GM10248 (cell line): ENCODE data around the gene NEK11.

Experiments
- CTCF ChIA-PET: fragments of 300-600 bp; sonication (Branson Sonifier 250); formaldehyde crosslinking; extraction: SDS; loops from one replicate; lab custom pipeline; 2021; ENCODE audit warnings: antibody characterized with exemption; lab: Yijun Ruan, JAX
- POLR2A ChIA-PET: fragments of 350-650 bp; sonication (Branson Sonifier 250); formaldehyde crosslinking; extraction: SDS; loops from one replicate; lab custom pipeline; 2020; ENCODE audit warnings: antibody characterized with exemption; lab: Yijun Ruan, JAX
- DNase-seq: peaks from one replicate; pipeline ENCODE4 v3.0.0; 2012; ENCODE audit errors: extremely low spot score
- CTCF ChIP-seq: IDR thresholded peaks from 2 replicates; pipeline ENCODE4 v1.5.1; 2012; ENCODE audit warnings: mild to moderate bottlenecking, low read depth; ENCODE audit errors: extremely low read depth, missing control alignments, control extremely low read depth

Gene NEK11

GRCh38 chr3:131279577-131279976 lies 252.9 kb downstream of the NEK11 start:
- ChIA-PET POLR2A (no interaction called here), CTCF (interaction anchor here (0.9 kb wide), 2 partner anchors 10 to 11 kb away, joined by 3 read pairs; no protein-coding TSS in a partner anchor)
- DNase-seq = no peak
- TF ChIP-seq CTCF = no peak

- no peak for TF ChIP-seq CTCF
- CTCF ChIA-PET = interaction anchor here (3.9 kb wide), 1 partner anchor 10 kb away, joined by 15 read pairs; no protein-coding TSS in a partner anchor
- POLR2A ChIA-PET = no interaction called here
- no peak for DNase-seq
These were observed 255.7 kb downstream of the NEK11 start for GRCh38 chr3:131282379-131282778.

GRCh38 chr3:131282967-131283366 lies 256.3 kb downstream of the NEK11 start:
- no peak for TF ChIP-seq CTCF
- DNase-seq = no peak
- CTCF ChIA-PET = interaction anchor here (1.0 to 3.9 kb wide), 2 partner anchors 11 to 31 kb away, joined by 3 to 15 read pairs; no protein-coding TSS in a partner anchor
- POLR2A ChIA-PET = no interaction called here

GRCh38 chr3:131283862-131284261 lies 257.2 kb downstream of the NEK11 start:
- TF ChIP-seq CTCF = no peak
- CTCF ChIA-PET = interaction anchor here (1.0 to 3.9 kb wide), 2 partner anchors 12 to 32 kb away, joined by 3 to 15 read pairs; no protein-coding TSS in a partner anchor
- POLR2A ChIA-PET = no interaction called here
- no peak for DNase-seq

GRCh38 chr3:131284302-131284701 lies 257.6 kb downstream of the NEK11 start:
- no peak for TF ChIP-seq CTCF
- no peak for DNase-seq
- POLR2A ChIA-PET = no interaction called here
- CTCF ChIA-PET = interaction anchor here (1.0 to 3.9 kb wide), 2 partner anchors 12 to 33 kb away, joined by 3 to 15 read pairs; no protein-coding TSS in a partner anchor

- TF ChIP-seq CTCF = no peak
- ChIA-PET CTCF (interaction anchor here (1.0 to 1.5 kb wide), 4 partner anchors 10 to 27 kb away, joined by 3 to 6 read pairs (median 4); no protein-coding TSS in a partner anchor), POLR2A (no interaction called here)
- no peak for DNase-seq
These were observed 258.8 kb downstream of the NEK11 start for GRCh38 chr3:131285456-131285855.
